GM15510 (cell line): ENCODE data around the gene ZNF646.

ENCODE experiments used
- POLR2A ChIP-seq: IDR thresholded peaks from 3 replicates; pipeline ENCODE4 v1.6.1; 2011; ENCODE audit warnings: borderline replicate concordance; ENCODE audit not compliant: insufficient read length; ENCODE audit errors: extremely low read depth

Gene ZNF646

GRCh38 chr16:31125844-31126243 is 51.6 kb downstream of the ZNF646 start:
- TF ChIP-seq POLR2A, result no peak

GRCh38 chr16:31127182-31127581 is 53.0 kb downstream of the ZNF646 start:
- TF ChIP-seq POLR2A, result no peak

DNA sequence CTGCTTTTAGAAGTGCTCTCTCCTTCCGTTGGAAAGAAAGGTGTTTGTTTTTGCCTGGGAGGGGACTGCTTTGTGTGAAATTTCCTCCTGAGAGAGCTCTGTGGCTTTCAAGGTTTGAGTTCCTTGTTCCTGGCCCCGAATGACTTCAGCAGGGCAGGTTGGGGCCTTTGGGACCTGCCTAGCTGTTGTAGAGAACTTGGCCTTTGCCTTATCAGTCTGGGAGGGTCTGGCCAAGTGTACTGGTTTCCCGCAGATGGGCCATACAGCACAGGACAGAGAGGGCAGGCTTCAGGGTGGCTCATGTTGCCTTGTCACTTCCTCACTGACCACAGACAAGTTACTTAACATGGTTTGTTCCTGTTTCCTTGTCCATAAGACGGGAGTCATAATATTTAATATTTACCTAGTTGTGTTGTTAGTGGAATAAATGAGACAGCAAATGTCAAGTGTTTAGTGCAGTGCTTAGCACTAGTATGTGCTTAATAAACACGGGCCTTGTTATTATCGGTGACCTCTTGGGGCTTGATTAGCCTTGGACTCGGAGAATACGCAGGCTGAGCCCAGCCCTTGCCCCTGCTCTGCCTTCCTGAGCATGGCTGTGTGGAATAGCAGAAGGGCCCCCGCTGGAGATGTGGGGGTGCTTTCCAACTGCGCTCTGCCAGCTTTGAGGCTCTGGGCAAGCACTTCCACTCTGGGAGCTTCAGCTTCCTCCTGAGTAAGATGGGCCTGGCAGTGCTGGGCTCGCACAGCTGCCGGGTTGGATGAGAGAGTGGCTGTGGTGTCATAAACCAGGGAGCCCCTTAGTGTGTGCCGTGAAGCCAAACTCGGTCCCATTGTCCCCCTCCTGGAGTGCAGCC is 54.7 kb downstream of the ZNF646 start:
- TF ChIP-seq POLR2A, result no peak

DNA sequence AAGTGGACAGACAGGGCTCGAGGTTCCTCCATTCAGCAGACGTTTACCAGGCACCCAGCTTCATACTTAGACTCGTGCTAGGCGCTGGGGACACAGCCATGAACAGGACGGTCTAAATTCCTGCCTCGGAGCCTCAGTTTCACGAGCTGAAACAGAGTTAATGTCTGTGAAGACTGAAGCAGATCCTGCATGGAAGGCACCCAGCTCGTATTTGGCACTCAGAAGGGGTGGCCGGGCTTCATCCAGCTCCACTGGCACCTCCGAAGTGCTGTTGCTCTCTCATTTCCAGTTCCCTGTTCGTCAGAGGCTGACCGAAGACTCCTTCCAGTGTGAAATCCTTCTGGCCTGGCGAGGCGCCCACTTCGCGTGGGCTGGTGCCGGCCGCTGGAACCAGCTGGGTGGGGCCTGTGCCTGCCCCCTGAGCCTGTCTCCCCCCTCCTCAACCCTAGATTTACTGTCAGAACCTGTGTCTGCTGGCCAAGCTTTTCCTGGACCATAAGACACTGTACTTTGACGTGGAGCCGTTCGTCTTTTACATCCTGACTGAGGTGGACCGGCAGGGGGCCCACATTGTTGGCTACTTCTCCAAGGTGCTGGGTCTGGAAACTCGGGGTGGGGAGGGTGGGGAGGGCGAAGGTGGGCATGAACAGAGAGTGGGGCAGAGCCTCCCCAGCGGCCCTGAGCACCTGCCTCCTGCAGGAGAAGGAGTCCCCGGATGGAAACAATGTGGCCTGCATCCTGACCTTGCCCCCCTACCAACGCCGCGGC is 55.5 kb downstream of the ZNF646 start:
- TF ChIP-seq POLR2A, result no peak

GRCh38 chr16:31130336-31130891 is 56.2 kb downstream of the ZNF646 start:
- TF ChIP-seq POLR2A, result no peak

GRCh38 chr16:31130899-31131298 is 56.7 kb downstream of the ZNF646 start:
- TF ChIP-seq POLR2A, result no peak

DNA sequence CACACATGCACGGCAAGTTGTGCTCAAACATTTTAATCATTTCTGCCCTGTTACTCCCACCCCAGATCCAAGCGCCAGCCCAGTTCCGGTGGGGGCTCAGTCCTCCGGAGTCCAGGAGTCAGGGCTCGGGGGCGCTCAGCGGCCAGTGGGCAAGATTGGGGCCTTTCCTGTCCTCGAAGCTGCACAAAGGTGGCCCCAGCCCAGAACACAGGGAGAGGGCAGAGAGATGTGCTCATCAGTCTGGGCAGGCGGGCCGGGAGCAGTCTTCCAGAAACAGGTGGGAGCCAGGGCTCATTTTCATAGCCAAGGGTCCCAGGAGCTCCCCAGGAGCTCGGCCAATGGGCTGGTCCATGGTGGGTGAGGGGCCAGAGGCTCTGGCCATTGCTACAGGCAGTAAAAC is 57.2 kb downstream of the ZNF646 start:
- no peak for TF ChIP-seq POLR2A

DNA sequence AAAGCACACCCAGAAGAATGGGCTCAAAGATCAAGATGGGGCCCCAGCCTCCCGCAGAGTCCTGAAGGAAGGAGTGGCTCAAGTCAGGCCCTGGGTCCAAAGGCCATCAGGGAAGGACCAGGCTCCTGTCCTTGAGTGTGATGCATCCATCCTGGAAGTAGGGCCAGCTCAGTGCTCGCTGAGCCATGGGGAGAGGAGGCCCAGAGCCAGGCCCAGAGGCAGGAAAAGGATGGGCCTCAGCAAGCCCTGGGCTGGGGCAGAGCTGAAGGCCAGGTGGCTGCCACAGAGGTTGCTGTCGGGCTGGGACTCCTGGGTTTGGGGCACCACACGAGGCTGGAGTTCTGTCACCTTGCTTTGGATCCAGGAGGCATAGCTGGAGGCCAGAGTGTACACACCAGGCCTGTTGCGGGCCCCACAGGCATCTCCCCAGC is 57.6 kb downstream of the ZNF646 start:
- TF ChIP-seq POLR2A, result no peak

GRCh38 chr16:31132303-31132979 is 58.2 kb downstream of the ZNF646 start:
- no peak for TF ChIP-seq POLR2A

DNA sequence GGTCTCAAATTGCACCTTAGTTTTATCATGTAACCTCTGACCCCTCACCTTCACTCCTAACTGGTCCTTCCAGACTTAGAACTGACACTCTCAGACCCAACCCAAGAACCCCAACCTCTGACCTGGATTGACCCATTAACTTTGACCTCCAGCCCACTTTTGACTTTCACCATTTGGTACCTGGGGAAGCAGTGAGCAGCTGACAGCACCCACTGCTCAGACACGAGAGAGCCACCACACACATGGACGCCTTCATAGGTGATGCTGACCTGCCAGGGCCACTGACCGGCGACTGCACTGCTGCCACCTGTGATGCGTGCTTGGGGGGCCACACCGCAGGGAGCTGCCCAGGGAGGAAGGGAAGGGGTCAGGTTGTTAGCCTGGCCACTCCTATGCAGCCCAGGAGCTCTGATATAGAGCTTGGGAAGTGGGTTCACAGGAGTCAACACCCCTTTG is 58.9 kb downstream of the ZNF646 start:
- no peak for TF ChIP-seq POLR2A
